IPS-NIHi7 (cell line): ENCODE data around the gene HPCAL1.

Source experiments
- DNase-seq: peaks from one replicate; pipeline ENCODE4 v3.0.0; 2012; ENCODE audit warnings: mixed read lengths; ENCODE audit errors: extremely low spot score

The HPCAL1 gene

DNA sequence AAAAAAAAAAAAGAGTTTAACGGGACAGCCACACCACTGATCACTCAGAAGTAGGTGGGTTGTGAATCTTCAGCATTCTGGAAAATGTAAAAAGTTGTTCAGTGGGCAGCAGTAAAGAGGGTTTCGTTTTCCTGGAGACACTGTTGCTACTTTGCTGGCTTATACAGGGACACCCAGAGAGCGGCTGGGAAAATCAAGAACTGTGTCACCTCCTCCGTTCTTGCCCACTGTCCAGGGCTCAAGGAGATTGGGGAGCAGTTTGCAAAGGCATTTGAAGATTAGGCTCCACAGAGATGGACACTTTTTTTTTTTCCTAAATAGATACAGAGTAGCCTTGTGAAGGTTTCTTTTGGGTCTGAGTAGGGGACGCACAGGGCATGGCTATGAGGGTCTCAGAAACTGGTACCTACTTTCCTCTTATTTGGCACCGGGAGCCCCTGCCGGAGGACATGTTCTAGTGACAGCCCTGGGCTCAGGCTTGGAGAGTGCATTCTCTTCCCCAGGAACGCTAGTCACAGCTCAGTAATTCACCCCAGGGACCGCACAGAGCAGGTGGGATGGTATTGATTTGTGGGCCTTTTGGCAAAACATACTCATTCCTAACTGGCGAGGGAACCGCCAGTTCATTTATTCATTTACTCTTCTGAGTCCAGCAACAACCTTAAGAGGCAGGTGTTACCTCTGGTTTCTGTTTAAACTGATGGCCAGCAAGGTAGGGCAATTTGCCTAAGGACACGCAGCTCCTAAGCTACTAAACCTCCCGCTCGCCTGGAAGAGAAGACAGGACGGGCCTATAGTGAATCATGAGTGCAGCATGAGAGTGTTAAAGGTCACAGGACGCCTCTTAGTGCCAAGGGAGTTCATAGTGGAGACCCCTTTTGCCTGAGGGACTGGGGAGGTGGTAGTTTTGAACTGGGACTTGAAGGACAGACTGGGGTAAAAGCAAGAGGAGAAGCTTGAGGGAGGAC is 53.1 kb downstream of the HPCAL1 start:
- no peak for DNase-seq

DNA sequence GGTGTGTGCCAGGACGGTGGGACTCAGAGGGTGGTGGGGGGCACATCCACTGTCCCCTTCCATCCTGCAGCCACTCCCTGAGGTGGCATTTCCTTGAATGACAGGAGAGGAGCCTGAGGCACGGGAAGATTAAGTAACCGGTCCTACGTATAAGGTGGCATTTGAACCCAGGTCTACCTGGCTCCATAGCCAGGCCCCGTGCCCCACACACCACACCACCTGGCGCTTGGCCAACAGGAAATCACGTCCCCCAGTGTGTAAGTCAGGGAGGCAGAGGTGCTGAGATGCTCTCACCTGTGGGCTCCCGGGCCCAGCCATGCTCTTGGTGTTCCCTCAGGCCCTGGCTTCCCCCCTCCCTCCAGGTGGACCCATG is 53.7 kb downstream of the HPCAL1 start:
- DNase-seq, result no peak

DNA sequence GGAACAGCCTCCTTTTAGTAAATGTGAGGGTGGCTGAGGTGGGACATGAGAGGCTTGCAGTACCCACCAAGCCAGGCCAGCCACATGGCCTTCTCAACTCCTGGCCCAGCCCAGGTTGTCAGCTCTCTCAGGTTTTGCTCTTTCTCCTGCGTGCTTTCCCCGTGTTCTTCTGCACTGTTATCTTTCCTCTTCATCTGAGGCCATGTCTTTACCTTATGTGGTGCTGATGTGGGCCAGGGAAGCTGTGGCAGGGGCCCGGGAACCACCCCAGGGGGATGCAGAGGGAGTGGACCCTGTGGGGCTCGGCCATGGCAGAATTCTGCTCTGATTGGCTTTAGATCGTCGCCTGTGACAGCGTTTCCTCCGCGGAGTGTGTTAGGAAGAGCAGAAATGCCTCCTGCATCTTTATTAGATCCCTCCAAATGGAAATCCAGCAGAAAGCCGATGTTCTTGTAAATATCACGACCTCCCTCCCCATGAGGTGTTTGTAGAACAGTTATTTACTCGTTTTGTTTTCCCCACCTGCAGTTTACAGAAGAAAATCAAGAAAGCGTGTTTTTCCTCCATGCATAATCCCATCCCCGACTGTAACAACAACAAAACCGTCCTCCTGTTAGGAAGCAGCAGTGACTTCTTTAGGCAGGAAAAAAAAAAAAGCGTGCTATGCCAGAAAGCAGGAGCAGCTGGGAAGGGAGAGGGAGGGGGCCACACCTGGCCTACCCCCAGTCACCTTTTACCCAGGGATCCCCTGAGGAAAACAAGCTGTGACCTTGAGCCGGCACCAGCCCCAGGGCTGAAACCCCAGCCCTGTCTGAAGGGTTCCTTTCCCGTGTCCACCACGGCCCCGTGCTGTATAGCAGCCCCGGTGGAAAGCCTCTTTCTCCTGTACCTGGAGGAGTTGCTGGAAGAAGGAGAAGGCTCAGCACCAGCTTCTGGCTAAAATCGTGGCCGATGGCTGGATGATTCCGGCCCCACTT is 54.8 kb downstream of the HPCAL1 start:
- no peak for DNase-seq

DNA sequence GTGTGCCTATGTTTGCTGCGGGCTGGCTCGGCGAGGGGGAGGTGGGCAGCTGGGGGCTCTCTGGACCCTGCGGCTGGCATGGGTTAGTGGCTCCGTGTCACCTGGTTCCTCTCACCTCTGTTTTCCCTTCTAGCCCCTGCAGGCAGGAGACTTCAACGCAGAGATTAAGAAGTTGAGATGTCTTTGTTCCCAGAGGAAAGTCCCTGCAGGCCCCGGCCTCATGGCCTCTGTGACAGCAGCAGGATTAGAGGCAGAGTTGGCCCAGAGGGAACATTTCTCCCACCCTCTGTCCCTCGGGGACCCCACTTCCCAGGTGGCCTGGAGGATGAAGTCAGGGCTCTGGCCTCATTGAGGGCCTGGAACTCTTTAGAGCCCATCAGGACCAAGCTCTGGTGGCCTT is 56.5 kb downstream of the HPCAL1 start:
- DNase-seq, result no peak

DNA sequence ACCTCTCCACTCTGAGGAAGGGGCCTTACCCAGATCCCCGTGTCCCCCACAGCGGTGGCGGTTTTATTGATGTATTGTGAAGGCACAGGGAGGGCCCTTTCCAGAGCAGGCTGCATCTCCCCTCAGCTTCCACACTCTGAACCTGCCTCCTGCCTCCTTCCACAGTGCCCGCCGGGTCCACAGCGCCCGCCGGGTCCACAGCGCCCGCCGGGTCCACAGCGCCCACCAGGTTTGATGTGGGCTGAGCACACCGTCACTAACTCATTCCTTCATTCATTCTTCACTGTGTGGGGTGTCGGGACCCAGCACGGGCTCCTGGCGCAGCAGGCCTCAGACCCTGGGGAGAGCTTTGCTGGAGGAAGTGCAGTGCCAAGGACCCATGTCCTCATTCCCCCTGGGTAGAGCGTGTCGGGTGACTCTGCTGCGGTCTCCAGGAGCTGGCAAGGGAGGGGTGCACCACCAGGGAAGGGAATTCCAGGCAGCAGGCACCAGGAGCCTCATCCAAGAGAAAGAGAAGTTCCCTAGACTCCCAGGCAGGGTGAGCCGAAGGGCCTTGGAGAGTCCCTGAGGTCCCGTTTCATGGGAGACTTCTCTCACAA is 57.1 kb downstream of the HPCAL1 start:
- DNase-seq, result no peak

DNA sequence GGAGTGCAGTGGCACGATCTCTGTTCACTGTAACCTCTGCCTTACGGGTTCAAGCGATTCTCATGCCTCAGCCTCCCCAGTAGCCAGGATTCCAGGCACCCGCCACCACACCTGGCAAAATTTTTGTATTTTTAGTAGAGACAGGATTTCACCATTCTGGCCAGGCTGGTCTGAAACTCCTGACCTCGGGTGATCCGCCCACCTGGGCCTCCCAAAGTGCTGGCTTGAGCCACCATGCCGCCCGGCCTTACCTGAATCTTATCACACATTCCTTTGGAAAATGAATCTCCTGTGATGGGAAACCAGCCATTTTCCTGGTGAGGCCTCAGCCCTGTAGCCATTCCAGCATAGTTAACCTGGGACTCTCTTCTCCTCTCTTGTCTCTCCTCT is 57.8 kb downstream of the HPCAL1 start:
- DNase-seq, result no peak

DNA sequence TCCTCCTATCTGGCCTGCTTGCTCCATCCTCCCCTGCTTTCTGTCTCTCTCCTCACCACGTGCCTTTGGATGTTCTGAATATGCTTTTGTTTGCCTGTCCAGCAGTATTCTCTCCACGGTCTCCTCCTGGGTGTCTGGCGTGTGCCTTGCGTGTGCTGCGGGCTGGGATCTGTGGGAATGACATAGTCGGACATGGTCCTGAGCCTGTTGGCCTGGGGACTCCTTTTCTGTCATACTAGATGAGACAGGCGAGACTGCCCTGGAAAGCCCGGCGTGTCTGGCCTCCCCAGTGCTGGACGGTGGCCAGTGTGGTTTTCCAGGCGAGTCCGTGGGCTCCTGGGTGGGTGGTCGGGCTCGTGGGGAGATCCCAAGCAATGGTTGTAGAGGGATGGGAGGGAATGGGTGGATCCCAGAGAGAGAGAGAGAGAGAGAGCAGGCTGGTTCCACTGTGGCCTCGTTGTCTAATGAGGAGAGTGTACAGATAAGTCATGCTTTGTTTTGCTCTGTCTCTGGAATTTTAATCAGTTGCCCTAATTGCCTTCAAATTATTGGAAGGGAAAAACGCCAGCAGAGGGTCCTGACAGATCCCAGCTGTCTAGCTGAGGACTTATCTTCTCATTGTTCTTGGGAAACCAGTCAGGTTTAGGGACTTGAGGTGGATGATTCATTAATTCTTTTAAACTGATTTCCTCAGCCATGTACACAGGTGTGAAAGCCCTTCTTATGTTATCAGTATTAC is 58.3 kb downstream of the HPCAL1 start:
- DNase-seq, result no peak

DNA sequence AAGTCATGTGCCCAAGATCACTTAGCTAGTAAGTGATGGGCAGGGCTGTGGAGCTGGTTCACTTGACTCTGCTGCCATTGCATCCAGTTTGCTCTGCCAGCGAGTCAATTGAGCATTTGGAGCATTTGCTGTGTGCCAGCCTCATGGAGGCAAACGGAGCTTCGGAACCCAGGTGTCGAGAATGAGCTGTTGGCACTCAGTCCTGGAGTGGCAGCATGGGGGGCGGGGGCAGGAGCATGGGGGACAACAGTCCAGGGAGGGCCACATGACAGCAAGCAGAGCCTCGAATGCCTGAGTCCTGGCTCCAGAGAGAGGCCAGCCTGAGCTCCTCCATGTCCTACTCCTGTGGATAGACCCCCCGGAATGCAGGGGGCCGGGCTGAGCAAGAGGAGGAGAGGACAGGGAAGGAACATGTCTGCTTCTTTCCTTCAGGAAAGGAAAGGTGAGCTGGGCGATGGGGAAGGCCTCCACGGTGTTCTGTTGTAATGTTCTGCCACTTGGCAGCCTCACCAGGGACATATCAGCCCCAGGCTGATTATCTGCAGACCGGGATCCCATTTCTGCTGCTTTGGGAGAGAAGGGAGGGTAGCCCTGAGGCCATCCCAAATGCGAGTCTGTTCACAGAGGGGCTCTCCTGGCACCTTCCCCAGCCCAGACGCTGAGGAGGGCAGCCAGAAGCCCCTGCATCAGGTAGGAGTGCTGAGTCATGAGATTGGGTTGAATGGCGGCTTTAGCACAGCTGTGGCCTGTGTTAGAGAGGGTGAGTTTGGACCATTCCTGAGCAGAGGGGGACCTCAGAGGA is 59.6 kb downstream of the HPCAL1 start:
- no peak for DNase-seq

DNA sequence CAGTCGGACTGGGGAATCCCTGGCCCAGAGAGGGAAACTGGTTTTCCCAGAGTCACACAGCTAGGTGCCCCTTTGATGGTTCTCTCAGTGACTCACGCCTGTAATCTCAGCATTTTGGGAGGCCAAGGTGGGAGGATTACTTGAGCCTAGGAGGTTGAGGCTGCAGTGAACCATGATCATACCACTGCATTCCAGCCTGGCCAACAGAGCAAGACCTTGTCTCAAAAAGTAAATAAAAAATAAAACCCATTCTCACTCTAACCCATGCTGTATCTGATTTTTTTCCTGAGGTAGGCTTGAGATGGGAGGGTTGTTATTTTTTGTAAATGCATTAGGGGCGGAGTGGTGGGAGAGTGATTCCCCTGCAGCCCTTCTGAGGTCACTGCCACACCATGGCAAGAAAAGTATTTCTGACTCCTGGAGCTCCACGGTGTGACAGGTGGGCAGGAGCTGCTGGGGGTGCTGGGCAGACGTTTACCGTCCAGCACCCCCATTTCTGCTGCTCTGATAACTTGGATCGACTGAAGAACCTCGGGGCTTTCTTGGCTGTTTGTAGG is 60.3 kb downstream of the HPCAL1 start:
- DNase-seq, result no peak

DNA sequence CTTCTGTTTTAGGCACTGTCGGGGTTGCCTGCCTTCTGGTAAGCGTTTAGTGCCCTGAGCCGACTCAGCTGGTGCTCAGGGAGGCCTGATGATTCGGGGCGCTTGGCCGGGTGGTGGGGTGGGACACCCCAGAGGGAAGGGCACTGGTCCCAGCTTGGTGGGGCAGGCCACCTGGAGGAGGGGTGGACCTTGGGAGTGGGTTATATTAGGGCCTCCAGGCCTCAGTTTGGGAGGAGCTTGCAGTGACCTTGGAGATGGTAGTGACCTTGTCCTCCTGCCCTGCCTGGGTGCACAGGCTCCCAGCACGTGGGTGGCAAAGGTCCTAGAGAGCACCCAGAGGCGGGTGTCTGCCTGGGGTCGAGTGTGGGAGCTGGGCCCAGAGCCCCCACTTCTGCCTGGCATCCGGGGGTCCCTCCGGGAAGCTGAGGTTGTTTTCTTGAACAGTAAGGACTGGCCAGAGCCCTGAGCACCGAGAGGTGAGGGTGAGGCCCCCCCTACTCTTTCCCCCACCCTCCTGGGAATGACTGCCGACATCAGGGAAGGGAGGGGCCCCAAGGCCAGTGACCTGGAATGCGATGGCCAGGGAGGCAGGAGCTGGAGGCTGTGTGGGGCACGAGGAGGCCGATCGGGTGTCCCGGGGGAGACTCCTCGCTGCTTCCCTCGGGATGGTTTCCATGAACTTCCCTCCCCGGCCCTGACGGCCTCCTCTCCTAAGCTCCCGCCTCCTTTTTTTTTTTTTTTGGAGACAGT is 61.3 kb downstream of the HPCAL1 start:
- no peak for DNase-seq

DNA sequence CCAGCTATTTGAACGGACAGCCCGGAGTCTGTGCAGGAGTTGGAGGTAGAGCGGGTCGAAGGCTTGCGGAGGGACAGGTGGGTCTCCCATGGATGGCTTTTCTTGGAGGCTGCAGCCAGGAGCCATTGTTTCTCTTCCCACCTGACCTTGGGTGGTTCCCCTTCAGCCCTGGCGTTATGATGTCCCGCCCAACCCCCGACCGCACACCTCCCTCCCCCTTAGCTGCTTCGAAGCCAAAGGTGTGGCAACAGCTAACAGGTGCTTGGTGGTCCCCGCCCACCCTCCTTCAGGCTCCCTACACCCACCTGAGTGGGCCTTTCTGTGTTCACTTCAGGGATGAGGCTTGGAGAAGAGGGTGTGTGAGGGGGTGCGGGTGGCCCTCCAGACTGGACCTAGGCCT is 62.7 kb downstream of the HPCAL1 start:
- DNase-seq, result no peak

DNA sequence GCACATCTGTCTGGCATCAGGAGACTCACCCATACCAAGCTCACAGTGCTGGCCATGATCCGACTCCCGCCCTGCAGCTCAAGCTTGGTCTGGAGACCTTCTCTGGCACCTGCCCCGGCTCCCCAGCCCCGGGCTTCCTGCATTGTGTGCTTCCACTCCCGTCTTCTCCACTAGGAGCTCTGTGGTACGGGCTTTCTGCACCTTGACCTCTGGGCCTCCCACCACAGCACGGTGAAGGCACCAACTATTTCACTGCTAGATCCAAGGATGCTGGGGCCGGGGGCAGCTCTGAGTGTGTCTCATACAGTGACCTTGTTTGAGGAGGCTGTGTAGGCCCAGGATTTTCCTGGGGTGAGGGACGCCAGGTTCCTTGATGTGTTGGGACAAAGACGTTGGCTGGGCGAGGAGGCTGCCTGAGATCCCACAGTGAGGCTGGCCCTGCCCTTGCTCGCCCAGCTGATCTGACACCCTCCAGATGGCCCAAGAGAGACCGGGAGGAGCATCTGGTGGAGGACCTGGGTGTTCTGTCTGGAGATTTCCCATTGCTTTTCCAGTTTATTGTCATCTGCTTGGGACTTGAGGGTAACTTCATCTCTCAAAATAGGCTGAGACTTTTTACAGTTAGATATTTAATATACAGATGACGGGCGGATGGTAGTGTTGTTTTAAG is 64.0 kb downstream of the HPCAL1 start:
- no peak for DNase-seq

DNA sequence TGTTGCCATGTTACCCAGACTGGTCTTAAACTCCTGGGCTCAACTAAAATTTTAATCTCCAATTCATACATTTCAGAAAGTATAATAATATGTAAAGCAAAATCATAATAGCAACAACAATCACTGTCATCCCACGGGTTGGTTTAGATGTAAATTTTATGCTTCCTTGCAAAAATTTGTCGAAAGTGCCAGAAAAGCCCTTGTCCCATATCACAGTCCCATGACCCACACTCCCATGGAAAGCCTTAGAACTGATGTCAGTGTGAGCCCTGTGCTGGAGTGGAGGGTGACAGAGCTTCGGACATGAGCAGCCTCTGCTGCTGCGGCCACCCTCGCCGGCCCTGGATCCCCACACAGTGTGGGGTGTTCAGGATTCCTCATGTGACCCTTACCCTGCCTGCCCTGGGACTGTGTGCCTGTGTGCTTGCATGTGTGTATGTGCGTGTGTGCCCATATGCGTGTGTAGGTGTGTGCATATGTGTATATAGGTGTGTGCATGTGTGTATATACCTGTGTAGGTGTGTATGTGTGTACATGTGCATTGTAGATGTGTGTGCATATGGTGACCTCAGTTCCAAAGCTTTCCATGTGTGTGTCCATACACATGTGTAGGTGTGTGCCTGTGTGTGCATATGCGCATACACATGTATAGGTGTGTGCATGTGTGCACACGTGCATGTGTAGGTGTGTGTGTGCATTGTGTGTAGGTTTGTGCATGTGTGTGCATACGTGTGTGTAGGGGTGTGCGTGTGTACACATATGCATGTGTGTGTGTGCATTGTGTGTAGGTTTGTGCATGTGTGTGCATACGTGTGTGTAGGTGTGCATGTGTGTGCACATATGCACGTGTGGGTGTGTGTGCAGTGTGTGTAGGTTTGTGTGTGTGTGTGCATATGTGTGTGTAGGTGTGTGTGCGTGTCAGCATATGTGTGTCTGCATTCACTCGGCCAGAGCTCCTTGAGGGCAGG is 65.1 kb downstream of the HPCAL1 start:
- no peak for DNase-seq

DNA sequence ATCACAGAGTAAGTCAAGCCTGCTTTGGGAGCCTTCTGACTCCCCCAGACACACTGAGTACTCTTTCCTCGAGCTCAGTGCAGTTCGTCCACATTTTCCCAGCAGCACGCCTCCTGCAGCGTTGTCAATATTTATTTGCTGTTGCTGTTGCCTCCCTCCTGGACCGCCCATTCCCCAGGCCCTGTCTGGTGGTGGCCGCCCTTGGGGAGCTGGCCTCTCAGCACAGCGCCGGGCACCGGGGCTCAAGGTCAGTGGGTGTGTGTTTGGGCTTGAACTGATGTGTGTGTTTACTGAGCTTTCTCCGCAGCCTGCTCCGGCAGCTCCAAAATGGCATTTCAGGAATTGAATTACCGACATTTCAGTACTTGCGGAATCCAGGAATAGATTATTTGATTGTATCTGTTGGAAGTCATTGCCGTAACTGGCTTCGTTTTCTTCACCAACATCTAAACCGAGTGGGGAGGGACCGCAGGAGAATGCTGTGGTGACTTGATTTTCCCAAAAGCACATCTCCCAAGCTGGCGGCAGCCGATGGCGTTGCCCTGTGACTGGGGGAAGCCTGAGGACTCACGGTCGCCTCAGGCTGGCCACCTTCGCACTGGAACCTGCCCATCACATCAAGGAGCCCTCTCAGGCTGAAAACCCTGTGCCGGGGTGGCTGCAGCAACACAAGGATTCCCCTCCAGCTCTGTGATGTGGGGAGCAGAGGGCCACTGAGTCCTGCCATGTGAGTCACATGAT is 66.0 kb downstream of the HPCAL1 start:
- no peak for DNase-seq

DNA sequence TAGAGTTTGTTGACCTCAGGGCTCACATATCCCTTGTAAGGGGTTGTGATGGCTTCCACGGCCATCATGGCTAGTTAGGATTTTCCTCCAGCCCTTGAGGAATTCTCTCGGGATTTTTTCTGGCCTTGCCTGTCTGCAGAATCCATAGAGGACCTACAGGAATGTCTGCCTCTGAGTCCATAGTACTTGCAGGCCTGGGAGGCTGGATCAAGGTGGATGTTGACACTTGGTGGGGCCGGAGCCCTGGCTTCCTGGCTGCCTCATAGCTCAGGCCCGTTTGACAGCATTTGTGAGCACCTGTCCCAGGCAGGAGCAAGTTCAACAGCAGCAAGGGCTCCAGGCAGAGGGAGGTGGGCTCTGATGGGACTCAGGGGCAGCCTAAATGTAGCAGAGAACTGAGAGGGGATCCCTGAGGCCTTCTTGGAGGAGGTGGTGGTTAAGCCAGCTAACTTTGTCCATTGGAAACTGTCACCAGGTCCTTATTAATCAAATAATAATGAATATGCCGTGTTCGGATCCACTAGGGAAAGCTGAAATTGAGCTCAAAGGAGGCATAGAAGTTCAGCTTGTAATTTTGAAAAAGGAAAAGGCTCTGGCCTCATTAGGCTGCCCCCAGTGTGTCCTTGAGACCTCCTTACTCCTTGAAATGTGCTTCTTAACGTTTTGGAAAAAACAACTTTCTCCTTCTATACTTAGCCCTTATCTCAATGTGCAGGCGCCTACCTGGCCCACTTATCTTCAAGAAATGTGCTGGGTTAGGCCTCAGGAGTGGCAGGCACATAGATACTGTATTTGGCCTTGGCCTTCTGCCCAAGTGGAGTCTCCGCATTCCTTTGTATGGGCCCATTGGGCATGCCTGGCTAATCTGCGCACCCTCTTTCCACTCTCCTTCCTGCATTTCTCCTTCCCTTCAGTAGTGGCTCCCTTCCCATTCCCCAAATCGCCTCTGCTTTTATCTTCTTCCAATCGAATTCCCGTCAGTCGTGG is 66.9 kb downstream of the HPCAL1 start:
- no peak for DNase-seq

DNA sequence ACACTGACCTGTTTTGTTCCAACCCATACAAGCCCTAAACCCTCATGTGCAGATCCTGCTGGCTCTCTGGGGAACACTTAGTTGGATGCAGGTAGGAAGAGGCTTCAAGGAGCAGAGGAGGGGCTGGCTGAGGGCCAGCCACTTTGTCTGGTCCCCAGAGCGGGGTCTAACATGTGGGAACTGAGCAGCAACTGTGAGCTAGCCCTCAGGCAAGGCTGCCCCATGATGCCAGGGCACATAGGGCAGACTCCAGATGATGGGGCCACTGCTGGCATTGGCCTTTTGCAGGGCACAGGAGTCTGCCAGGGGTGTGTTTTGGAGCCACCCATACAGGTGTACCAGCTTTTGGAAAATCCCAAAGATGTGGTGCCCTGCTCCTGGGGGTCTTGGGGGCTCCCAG is 67.7 kb downstream of the HPCAL1 start:
- no peak for DNase-seq
